Keratinocyte (primary cell): Measurements from ENCODE around the gene PCDHGB5. TPM values are rescaled to one million over a fixed set of nuclear protein-coding genes. Genes with fewer than 3 reads are reported as not detected.

Experiments
- DNase-seq: peaks from one replicate; pipeline ENCODE4 v3.0.0-alpha.2; 2011; ENCODE audit warnings: low read depth, missing footprints, low spot score
- FAIRE-seq: peaks from 2 replicates; lab custom pipeline; 2011; peaks lifted over from hg19 to GRCh38; lab: Jason Lieb, UNC
- H2AFZ ChIP-seq: 2 replicates; pipeline ENCODE4 v1.6.0; 2012; ENCODE audit warnings: low read length, control low read depth, inconsistent platforms; ENCODE audit not compliant: control insufficient read depth
- H3K27ac ChIP-seq: 2 replicates; pipeline ENCODE4 v1.5.1; 2011; ENCODE audit warnings: low read length; ENCODE audit not compliant: control insufficient read depth, insufficient read depth
- H3K27me3 ChIP-seq: 3 replicates; pipeline ENCODE4 v1.6.0; 2011; ENCODE audit warnings: low read length; ENCODE audit not compliant: control insufficient read depth, insufficient read depth; ENCODE audit errors: extremely low read depth
- H3K36me3 ChIP-seq, 2 experiments: 2 replicates in 1 of 2; 3 replicates in 1 of 2; pipeline ENCODE4 v1.5.1; 2011; ENCODE audit warnings: low read length in 2 of 2, mild to moderate bottlenecking in 1 of 2; ENCODE audit not compliant: control insufficient read depth in 2 of 2, insufficient read depth in 2 of 2; ENCODE audit errors: extremely low read depth in 1 of 2
- H3K4me1 ChIP-seq: 3 replicates; pipeline ENCODE4 v1.5.1; 2011; ENCODE audit warnings: low read length; ENCODE audit not compliant: control insufficient read depth, insufficient read depth; ENCODE audit errors: extremely low read depth
- H3K4me2 ChIP-seq: 3 replicates; pipeline ENCODE4 v1.6.0; 2011; ENCODE audit warnings: low read depth, low read length; ENCODE audit not compliant: control insufficient read depth, insufficient read depth; ENCODE audit errors: extremely low read depth
- H3K4me3 ChIP-seq, 3 experiments: fragments of 200-600 bp in 1 of 3; sonication (generic) in 1 of 3; 2 replicates in 2 of 3; 3 replicates in 1 of 3; pipeline ENCODE4 v1.5.1; 2011 to 2016; ENCODE audit warnings: low read length in 3 of 3, mild to moderate bottlenecking in 3 of 3, control low read depth in 2 of 3, inconsistent platforms in 1 of 3, low read depth in 1 of 3, mixed read lengths in 1 of 3, mixed run types in 1 of 3, moderate library complexity in 1 of 3; ENCODE audit not compliant: control insufficient read depth in 2 of 3, insufficient read depth in 2 of 3; ENCODE audit errors: extremely low read depth in 1 of 3
- H3K79me2 ChIP-seq: 2 replicates; pipeline ENCODE4 v1.6.0; 2012; ENCODE audit warnings: low read length; ENCODE audit not compliant: control insufficient read depth, insufficient read depth
- H3K9ac ChIP-seq: 3 replicates; pipeline ENCODE4 v1.6.0; 2011; ENCODE audit warnings: low read length; ENCODE audit not compliant: control insufficient read depth, insufficient read depth; ENCODE audit errors: extremely low read depth
- H3K9me1 ChIP-seq: 3 replicates; pipeline ENCODE4 v1.6.0; 2011; ENCODE audit warnings: low read length; ENCODE audit not compliant: control insufficient read depth, insufficient read depth; ENCODE audit errors: extremely low read depth
- H3K9me3 ChIP-seq: 2 replicates; pipeline ENCODE4 v1.5.1; 2012; ENCODE audit warnings: low read depth, low read length; ENCODE audit not compliant: control insufficient read depth
- H4K20me1 ChIP-seq: 3 replicates; pipeline ENCODE4 v1.6.0; 2011; ENCODE audit warnings: low read length; ENCODE audit not compliant: control insufficient read depth, insufficient read depth; ENCODE audit errors: extremely low read depth
- EZH2 ChIP-seq: IDR thresholded peaks from one replicate; pipeline ENCODE4 v1.6.1; 2012; ENCODE audit warnings: inconsistent platforms, mild to moderate bottlenecking, low read length, moderate library complexity
- dilution Hi-C: fragments of 300-500 bp; cut with MboI; formaldehyde crosslinking; loops from one replicate; pipeline ENCODE4 v1.7.0; 2020; ENCODE audit warnings: low sequenced_read_pairs; ENCODE audit not compliant: extremely low pct_ligation_motif_present
- polyA plus RNA-seq, 5 experiments: library from polyadenylated mRNA; depleted of rRNA in 3 of 5; stranded (reverse) in 3 of 5; stranded (forward) in 1 of 5; unstranded in 1 of 5; fragments of >200 nt; gene quantifications; 1 replicate in 1 of 5; 2 replicates in 3 of 5; 3 replicates in 1 of 5; pipeline versions ENCODE4 v1.2.1 to v1.2.3, GENCODE V29; 2011 to 2012; ENCODE audit warnings: missing spikeins in 2 of 5, low read depth in 1 of 5, low replicate concordance in 1 of 5
- TF ChIP-seq, protein P1 (sequence below), 3 experiments: IDR thresholded peaks in 1 of 3; conservative IDR thresholded peaks in 1 of 3; optimal IDR thresholded peaks in 1 of 3; 2 replicates in 2 of 3; 3 replicates in 1 of 3; pipeline versions ENCODE3 to v1.5.1; 2011; ENCODE audit warnings: low read length in 3 of 3, mild to moderate bottlenecking in 3 of 3, moderate library complexity in 2 of 3, control low read depth in 1 of 3, inconsistent platforms in 1 of 3; ENCODE audit not compliant: insufficient read depth in 2 of 3; ENCODE audit errors: extremely low read depth in 1 of 3

PCDHGB5 gene
- polyA plus RNA-seq, 1 donor (not counting 4 experiments of a cell fraction or from before 2014, with no cell fraction given): 1.8 TPM

DNA sequence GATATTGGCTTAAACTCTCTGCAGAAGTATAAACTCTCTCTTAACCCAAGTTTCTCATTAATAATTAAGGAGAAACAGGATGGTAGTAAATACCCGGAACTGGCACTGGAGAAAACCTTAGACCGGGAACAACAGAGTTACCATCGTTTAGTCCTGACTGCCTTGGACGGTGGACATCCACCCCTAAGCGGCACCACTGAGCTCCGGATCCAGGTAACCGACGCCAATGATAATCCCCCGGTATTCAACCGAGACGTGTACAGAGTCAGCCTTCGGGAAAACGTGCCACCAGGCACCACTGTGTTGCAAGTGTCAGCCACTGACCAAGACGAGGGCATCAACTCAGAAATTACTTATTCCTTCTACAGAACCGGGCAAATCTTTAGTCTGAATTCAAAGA is 861 bp downstream of the PCDHGB5 start:
- no peaks in the 10 kb centered on the region for H3K4me1 ChIP-seq
- dilution Hi-C loops: no loop called here
- FAIRE-seq (no peak), DNase-seq (no peak)
- H3K9me1 ChIP-seq: no peaks in the 10 kb centered on the region
- no peak overlapping the region for H3K9ac ChIP-seq
- no peak overlapping the region for H2AFZ ChIP-seq
- peaks cover 27% of the 10 kb centered on the region for H3K9me3 ChIP-seq
- no peak overlapping the region for H3K4me2 ChIP-seq
- TF ChIP-seq EZH2: no peak
- TF ChIP-seq, protein P1, sequence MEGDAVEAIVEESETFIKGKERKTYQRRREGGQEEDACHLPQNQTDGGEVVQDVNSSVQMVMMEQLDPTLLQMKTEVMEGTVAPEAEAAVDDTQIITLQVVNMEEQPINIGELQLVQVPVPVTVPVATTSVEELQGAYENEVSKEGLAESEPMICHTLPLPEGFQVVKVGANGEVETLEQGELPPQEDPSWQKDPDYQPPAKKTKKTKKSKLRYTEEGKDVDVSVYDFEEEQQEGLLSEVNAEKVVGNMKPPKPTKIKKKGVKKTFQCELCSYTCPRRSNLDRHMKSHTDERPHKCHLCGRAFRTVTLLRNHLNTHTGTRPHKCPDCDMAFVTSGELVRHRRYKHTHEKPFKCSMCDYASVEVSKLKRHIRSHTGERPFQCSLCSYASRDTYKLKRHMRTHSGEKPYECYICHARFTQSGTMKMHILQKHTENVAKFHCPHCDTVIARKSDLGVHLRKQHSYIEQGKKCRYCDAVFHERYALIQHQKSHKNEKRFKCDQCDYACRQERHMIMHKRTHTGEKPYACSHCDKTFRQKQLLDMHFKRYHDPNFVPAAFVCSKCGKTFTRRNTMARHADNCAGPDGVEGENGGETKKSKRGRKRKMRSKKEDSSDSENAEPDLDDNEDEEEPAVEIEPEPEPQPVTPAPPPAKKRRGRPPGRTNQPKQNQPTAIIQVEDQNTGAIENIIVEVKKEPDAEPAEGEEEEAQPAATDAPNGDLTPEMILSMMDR (optimal IDR thresholded peaks at IDR 0.05 in 1 of 3, IDR thresholded peaks at IDR 0.05 in 1 of 3, conservative IDR thresholded peaks at IDR 0.05 in 1 of 3; ENCODE audit: extremely low read depth in 1 of 3, insufficient read depth in 2 of 3, low read length in 3 of 3): no peak
- no peaks in the 10 kb centered on the region for H3K36me3 ChIP-seq
- H3K79me2 ChIP-seq: no peaks in the 10 kb centered on the region
- no peaks in the 10 kb centered on the region for H4K20me1 ChIP-seq
- no peak overlapping the region for H3K27ac ChIP-seq
- no peak overlapping the region for H3K4me3 ChIP-seq
- peaks cover 10% of the 10 kb centered on the region for H3K27me3 ChIP-seq

- no peak overlapping the region for H3K4me2 ChIP-seq
- no peak overlapping the region for H3K27ac ChIP-seq
- no peaks in the 10 kb centered on the region for H4K20me1 ChIP-seq
- no peaks in the 10 kb centered on the region for H3K9me1 ChIP-seq
- peaks cover 26% of the 10 kb centered on the region for H3K9me3 ChIP-seq
- H2AFZ ChIP-seq: no peak overlapping the region
- TF ChIP-seq EZH2: no peak
- TF ChIP-seq, protein P1 (optimal IDR thresholded peaks at IDR 0.05 in 1 of 3, IDR thresholded peaks at IDR 0.05 in 1 of 3, conservative IDR thresholded peaks at IDR 0.05 in 1 of 3; ENCODE audit: extremely low read depth in 1 of 3, insufficient read depth in 2 of 3, low read length in 3 of 3): no peak
- H3K4me1 ChIP-seq: no peaks in the 10 kb centered on the region
- no peak overlapping the region for H3K9ac ChIP-seq
- H3K36me3 ChIP-seq: no peaks in the 10 kb centered on the region
- no peak for DNase-seq
- H3K79me2 ChIP-seq: no peaks in the 10 kb centered on the region
- no peak for FAIRE-seq
- dilution Hi-C loops: no loop called here
- no peak overlapping the region for H3K4me3 ChIP-seq
- peaks cover 10% of the 10 kb centered on the region for H3K27me3 ChIP-seq
Measured at GRCh38 chr5:141399555-141400258, 2.0 kb downstream of the PCDHGB5 start.
